GM21515 (cell line): ENCODE data around the gene GOLGB1.
"Not testable (repeated sequence)": the region's sequence is repeated elsewhere in the genome, so short reads cannot be mapped to it uniquely, and the experiment has no call there.

ENCODE experiments used
- ATAC-seq: cut with Tn5 transposase; IDR thresholded peaks from one replicate; pipeline ENCODE4 v1.9.1; 2021; ENCODE audit not compliant: unreplicated experiment

Gene GOLGB1, protein sequence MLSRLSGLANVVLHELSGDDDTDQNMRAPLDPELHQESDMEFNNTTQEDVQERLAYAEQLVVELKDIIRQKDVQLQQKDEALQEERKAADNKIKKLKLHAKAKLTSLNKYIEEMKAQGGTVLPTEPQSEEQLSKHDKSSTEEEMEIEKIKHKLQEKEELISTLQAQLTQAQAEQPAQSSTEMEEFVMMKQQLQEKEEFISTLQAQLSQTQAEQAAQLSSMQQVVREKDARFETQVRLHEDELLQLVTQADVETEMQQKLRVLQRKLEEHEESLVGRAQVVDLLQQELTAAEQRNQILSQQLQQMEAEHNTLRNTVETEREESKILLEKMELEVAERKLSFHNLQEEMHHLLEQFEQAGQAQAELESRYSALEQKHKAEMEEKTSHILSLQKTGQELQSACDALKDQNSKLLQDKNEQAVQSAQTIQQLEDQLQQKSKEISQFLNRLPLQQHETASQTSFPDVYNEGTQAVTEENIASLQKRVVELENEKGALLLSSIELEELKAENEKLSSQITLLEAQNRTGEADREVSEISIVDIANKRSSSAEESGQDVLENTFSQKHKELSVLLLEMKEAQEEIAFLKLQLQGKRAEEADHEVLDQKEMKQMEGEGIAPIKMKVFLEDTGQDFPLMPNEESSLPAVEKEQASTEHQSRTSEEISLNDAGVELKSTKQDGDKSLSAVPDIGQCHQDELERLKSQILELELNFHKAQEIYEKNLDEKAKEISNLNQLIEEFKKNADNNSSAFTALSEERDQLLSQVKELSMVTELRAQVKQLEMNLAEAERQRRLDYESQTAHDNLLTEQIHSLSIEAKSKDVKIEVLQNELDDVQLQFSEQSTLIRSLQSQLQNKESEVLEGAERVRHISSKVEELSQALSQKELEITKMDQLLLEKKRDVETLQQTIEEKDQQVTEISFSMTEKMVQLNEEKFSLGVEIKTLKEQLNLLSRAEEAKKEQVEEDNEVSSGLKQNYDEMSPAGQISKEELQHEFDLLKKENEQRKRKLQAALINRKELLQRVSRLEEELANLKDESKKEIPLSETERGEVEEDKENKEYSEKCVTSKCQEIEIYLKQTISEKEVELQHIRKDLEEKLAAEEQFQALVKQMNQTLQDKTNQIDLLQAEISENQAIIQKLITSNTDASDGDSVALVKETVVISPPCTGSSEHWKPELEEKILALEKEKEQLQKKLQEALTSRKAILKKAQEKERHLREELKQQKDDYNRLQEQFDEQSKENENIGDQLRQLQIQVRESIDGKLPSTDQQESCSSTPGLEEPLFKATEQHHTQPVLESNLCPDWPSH (N-terminal part only)

DNA sequence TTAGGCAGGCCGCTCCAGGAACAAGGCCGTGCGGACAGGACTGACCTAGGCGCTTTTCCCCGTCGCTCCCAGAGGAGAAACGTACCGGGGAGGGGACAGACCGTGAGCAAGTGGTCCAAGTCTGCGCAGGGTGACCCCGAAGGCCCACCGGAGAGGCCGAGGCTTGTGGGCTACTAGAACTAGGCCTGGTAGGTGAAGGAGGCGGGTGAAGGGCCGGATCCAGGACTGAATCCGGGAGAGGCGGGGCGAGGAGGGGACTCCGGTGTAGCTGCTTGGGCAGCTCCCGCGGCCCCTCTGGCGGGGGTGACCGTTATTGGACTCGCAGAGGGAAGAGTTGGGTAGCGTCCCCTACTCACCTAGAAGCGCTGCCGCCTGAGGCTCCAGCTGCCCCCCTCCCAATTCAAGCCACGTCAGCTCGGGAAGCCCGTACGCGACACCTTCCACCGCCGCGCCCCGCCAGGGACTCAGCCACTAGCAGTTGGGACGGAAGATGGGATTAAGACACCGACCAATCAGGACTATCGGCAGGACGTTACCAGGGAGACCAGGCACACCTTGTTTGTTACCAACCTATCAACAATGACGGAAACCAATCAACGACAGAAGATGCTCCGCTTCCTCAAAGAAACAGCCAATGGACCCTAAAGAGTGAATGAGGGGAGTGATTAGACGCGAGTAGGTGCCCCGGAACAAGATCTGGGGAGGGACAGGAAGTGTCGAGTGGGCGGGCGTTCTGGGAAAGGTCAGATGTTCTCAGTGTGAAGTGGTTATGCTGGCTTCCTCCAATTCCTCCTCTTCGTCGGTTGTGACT lies at the start of gene GOLGB1:
Gene GOLGB1, minus strand, starts transcription at position 466 of the 811 bp plus-strand sequence. CDS start 18,770 bp downstream, outside the sequence.
- peak; percentile 96 for ATAC-seq

DNA sequence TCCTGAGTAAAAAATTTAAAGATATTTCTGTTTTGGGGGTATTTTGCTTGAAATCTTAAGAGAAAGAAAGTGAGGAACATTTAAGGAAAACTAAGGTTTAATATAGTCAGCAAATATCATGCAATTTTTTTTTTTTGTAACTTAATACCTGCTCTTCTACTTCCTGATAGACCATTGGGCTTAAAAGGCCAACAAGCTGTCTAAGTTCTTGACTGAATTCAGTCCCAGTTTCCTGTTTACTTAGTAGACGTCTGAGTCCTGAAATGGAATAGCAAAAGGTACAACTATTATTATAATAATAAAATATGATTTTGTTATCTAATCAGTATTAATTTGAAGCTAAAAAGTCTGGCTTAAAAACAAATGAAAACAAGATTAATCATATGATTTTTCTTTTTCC lies 47.4 kb upstream of the GOLGB1 start:
- ATAC-seq = no peak

DNA sequence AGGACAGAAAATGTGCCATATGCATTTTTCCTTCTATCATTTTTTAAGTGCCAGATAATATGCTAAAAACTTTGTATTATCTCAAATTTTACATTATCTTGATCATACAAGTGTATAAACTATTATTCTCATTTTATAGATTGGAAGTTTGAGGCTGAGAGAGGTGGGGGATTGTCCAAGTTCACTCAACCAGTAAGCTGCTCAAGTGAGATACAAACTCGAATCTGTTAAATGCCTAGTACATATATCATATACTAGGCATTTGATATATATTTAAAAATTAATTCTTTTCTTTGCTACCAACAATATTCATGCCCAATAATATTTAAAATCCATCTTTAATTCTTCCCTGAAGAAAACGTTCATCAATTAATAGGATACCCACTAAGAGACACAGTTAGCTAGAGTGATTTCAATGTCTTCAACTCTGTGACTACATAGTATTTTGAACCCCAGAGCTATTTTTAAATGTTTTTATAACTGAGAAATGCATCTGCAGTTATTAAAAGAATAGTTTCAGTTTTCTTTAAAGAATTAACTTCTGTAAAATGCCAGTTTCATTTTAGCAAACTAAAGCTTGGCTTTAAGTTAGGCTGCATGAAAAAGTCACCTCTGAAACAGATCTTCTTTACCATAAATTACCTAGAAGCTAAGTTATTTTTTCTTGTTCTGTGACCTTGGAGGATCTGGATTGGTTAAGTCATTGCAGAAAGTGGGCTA lies 44.9 kb upstream of the GOLGB1 start:
- peak; percentile 48 for ATAC-seq

DNA sequence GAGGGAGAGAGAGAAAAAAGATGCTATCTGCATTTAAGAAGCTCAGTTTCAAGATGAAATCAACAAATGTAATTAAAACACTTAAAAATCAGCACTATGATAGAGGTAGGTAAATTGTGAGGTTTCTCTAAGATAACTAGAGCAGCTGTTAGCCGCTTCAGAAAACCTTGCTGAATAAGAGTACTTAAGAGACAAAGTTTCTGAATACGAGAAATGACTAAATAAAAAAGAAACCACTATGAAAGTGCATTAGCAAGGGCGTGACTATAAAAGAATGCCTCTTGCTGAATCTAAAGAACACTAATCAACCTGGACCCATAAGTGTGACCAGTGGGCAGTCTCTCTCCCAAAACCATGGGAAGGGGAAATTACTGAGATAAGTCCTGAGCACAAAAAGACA lies 43.5 kb upstream of the GOLGB1 start:
- ATAC-seq = no peak

DNA sequence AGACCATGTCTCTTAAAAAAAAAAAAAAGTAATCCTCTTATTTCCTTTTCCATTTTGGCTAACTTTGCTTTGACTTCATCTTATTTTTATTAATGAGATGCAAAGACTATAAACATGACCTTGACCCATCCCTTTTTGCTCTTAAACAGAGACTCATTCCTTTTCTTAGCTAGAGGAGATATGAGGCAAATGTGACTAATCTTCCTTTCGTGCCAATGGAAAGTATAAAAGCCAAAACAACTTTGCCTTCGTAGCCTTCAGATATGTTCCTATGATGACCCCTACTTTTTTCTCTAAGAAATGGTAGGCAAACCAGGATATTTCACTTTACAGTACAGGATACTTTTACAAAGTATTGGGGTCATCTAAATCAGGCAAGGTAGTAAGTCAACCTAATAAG lies 36.9 kb upstream of the GOLGB1 start:
- no peak for ATAC-seq

DNA sequence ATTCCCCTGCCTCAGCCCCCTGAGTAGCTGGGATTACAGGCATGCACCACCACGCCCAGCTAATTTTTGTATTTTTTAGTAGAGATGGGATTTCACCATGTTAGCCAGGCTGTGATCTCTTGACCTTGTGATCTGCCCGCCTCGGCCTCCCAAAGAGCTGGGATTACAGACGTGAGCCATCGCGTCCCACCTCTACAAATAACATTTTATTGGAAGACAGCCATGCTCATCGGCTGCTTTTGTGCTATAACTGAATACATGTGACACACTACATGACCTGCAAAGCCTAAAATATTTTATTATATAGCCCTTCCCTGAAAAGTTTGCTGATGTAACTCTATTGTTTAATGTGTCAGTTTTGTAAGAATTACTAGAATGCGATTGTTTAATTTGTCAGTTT lies 33.2 kb upstream of the GOLGB1 start:
- not testable (repeated sequence) for ATAC-seq

DNA sequence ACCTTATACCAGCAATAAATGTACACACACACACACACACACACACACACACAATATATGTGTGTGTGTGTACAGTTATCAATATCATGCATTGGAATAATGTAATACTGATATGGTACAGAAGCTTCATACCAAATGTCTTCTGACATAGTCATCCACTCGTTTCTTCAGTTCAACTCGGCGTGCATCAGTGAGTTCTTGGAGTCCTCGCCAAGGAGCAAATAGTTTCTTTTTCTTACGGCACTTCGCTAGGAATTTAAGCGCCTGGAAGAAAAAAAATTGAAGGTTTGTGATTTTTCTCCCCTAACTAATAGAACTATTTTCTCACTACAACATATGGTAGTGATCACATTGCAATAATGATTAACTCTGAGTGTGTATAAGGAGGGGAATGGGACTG lies 32.1 kb upstream of the GOLGB1 start:
- no peak for ATAC-seq

DNA sequence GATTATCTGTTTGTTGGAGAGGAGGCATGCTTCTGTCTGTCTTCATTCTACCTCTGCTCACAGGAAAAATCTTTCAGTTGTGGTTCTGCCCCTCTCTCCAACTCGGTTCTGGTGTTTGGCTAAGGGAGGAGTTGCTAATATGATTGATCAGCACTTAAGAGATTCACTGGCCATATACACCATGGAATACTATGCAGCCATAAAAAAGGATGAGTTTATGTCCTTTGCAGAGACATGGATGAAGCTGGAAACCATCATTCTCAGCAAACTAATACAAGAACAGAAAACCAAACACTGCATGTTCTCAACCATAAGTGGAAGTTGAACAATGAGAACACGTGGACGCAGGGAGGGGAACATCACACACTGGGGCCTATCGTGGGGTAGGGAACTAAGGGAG lies 25.6 kb upstream of the GOLGB1 start:
- ATAC-seq = not testable (repeated sequence)

DNA sequence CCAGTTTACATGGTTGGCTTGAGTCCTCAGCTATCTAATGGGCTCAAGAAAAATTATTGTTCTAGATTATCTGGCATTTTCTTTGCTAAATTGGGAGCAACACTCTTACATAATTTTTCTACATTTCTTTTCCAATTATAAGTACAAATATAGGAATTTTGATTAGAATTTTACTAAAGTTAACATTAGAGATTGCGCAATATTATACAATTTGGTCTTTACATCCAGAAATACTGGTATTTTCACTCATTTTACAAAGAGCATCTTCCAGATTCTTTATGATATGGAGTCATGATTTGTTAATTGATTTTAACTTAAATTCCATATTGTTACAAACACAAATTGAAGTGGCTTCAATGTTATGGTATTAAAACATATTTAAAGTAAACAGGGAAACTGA lies 19.7 kb upstream of the GOLGB1 start:
- no peak for ATAC-seq

DNA sequence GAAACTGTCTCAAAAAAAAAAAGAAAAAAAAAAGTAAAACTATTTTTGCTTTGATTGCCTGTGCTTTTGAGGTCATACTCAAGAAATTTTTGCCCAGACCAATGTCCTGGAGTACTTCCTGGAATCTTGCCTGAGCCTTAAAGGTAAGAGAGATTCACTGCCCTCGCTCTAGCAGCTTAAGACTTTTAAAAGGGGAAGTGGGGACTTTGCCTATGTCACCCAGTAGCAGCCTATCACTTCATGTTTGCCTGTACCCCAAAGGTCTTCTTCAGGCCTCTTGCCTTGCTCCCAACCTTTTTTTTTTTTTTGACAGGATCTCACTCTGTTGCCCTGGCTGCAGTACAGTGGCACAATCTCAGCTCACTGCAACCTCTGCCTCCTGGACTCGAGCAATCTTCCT lies 18.9 kb upstream of the GOLGB1 start:
- ATAC-seq = no peak

DNA sequence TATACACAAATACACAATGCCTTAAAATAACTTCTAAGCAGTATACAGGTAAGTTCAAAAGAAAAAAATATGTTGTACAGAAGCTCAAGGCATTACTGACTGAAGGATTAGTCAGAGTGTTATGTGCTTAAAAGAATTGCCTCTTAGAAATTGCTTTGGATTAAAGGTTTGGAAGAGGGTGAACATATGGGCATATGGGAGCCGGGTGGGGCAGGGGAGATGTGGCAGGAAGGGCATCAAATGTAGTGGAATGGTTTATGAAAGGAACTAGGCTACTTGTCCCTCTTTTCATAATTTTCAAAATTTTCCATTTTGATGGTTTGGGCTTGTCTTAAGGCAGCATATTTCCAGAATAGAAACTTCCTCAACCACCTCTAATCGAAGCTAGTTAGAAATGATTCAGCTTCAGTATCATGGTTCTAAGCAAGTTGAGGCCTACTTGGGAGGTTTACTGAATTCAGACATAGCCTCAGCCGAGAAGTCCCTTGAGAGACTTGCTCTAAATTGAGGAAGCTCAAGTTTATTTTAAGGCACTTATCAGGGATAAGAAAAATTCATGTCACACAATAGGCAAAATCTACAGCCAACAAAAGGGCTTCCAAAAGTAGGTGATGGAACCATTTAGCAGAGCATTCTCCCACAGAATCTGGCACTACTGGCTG lies 10.1 kb upstream of the GOLGB1 start:
- ATAC-seq = no peak

DNA sequence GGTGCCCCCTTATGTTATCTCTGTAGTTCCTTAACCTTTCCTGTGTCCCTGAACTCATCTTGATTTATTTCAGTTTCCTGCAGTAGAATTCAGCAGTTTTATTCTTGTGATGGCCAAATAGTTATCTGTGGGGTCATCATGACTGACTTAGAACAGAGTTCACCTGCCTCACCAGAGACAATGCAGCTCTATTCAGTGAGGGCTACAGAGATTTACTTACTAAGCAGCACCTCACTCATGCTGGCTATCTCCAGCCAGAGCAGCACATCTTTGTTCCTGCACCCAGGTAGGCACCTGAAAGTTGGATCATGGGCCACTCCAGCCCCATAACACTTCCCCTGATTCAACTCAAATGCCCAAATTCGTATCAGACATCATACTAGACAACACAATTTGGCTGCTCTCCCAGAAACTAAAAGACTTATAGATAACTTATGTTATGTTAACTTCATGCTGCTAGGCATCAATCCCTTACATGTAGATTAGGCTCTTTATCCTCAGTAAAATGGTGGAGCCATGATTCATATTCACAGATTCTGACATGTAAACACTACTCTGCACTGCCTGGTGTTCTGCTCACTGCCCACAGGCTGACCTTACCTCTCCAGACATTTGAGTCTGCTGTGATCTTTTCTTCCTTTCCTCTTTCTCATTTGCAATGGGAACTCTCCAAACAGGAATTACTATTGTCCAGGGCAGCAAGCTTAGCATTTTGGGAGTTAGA lies 9.3 kb upstream of the GOLGB1 start:
- ATAC-seq = no peak

DNA sequence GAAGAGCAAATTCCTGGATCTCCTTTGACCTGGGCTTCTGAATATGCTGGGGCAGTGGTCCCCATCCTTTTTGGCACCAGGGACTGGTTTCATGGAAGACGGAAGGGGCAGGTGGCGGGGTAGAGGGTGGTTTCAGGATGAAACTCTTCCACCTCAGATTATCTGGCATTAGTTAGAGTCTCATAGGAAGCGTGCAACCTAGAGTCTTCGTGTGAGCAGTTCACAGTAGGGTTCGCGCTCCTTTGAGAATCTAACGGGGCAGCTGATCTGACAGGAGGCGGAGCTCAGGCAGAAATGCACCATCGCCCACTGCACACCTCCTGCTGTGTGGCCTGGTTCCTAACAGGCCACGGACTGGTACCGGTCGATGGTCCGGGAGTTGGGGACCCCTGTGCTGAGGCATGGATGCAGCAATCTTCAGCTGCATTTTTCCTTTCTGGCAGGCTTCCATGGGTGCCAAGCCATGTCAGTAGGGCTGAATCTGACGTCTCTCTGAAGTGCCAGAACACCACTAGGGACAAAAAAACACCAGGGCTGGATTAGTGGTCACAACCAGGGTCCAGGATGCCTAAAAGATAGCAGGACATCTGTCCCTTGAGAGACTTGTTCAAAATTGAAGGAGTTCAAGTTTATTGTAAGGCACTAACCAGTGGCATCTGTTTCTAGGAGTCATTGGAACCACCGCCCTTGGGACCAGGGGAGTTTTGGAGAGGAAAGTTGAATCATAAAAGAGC lies 8.4 kb upstream of the GOLGB1 start:
- no peak for ATAC-seq

DNA sequence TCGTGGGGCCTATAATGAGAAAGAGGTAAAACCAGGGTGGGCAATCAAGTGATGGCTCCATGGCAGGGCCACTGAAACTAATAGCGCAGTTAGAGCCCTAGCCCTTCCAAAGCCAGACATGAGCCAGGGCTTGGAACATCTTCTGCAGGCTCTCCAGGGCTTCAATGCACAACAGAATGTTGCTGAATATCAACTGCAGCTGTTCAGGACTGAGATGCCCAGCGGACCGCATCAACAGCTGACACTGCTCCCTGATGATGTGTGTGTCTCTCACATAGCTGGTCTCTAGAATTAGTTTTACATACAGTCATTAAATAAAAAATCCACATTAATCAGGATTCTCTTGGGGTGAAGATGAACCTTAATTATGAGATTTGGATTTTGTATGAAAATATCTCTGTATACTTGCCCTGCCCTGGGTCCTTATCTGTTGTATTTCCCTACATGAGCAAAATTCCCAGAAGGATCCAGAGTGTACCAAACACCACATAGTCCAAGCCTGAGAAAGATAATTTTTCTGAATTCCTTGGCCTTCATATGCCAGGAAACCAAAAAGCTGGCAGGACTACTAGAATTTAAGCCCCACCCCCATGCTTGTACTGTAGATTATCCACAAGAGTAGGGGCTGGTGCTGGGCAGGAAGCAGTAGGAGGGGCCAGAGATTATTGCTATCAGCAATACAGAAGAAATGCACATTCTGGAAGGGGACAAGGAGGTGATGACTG lies 7.7 kb upstream of the GOLGB1 start:
- no peak for ATAC-seq

DNA sequence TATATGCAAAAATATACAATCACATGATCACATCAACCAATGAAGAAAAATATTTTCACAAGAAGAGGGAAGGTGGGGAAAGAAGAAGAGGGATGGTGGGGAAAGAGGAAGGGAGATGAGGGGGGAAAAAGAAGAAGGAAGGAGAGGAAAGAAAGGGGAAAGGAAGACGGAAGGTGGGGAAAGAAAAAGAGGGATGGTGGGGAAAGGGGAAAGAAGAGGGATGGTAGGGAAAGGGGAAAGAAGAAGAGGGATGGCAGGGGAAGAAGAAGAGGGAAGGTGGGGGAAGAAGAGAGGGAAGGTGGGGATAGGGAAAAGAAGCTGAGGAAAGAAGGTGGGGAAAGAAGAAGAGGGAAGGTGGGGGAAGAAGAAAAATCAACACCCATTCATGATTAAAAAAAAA lies 3.2 kb upstream of the GOLGB1 start:
- no peak for ATAC-seq

DNA sequence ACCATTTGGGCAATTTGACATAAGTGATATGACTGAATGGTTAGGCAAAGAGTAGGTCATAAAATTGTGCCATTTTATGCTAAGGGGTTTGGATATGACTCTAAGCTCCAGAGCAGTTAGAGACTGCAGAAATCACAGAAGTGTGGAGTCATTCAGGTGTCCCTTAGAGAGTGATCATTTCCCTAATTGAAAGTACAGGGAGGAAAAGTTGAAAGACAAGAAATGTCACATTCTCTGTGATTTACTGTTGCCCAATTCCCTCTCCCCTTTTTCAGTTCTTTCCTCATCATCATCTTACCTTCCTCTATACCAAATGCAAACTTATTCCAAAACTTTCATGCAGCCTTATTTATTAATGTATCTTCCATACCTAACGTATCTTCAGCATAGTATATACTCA lies 2.7 kb upstream of the GOLGB1 start:
- ATAC-seq = no peak

DNA sequence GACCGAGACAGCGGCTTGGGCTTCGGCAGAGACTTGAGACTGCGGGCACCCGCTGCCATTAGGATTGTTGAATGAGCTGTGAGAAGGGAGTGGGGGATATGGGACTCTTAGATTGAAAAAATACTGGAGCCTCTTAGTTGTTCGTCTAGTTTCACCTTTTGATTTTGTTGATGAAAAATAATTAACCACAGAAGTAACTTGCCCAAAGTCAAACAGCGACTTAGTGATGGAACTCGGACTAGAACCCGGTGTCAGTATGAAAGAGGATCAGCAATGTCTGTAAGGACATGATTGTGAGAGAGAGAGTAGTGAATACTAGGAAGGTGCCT lies 510 bp upstream of the GOLGB1 start:
- ATAC-seq = no peak
